Measurements from ENCODE around the gene CTAGE1. TPM values are rescaled to one million over a fixed set of nuclear protein-coding genes. Genes with fewer than 3 reads are reported as not detected.

CTAGE1 gene
- polyA plus RNA-seq, 2 of the 4 experiments (the other 2 are of a cell fraction) = 0.01 TPM; not detected in 1

DNA sequence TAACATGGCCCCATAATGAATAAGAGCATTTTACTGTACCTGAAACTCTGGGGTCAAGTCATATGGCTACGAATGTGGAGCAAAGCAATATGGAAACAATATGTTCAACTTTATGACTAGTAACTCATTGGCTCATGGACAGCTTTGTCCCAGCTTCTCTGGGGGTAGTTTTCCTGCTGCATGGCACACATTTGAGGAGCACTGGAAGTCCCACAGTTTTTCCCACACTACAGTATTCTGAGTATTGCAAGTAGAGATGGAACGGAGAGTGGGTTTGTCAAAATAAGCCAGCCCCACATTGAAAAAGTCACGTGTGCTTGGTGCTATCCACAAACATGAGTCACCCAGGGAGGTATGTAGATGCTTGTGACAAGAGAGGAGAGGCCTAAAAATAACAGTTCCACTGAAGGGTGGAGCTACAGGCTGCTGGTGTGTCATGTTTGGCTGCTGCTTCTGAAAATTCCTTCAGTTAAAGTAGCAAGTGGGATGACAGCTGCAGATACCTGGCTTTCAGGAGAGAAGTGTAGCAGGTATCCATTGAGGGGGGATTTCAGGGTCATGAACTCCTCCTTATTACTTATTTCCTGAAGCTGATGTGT, 48.2 kb upstream of the CTAGE1 start:
- H3K4me3 ChIP-seq = peak overlapping the region; percentile 32; the same call in 2 of the 3 replicates
- WGBS (ENCODE audit: missing lambda C conversion rate) = 27% methylated on average over 3 of the region's 3 CpGs
- CTCF ChIA-PET = no interaction called here
- ATAC-seq (peak; percentile 85 to 88), FAIRE-seq (no peak), DNase-seq (ENCODE audit: low read depth in 1 of 2, low spot score in 1 of 2) (peak; percentile 69 to 91)
- peak overlapping the region; percentile 94 for H3K27ac ChIP-seq
- H3K4me1 ChIP-seq = peaks cover 51% of the 10 kb centered on the region
- H3K4me2 ChIP-seq = peak overlapping the region; percentile 96
- POLR2A ChIA-PET = interaction anchor here (0.7 to 1.2 kb wide), 4 partner anchors 31 to 296 kb away, joined by 3 to 5 read pairs (median 4); partner anchors contain the start of gene GATA6
- peaks cover 9% of the 10 kb centered on the region for H3K9me3 ChIP-seq
- TF ChIP-seq, protein P1, sequence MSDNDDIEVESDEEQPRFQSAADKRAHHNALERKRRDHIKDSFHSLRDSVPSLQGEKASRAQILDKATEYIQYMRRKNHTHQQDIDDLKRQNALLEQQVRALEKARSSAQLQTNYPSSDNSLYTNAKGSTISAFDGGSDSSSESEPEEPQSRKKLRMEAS (IDR thresholded peaks at IDR 0.05) = peak; percentile 48
- TF ChIP-seq GATA3 (IDR thresholded peaks at IDR 0.05; ENCODE audit: borderline replicate concordance) (peak; percentile 62; the same call in 1 of the 2 replicates), RARB (CRISPR knock-in tag; IDR thresholded peaks at IDR 0.05) (no peak), FOXS1 (CRISPR knock-in tag; IDR thresholded peaks at IDR 0.05) (no peak), RCOR1 (IDR thresholded peaks at IDR 0.05; ENCODE audit: low read depth, low read length) (no peak), HEYL (CRISPR knock-in tag; IDR thresholded peaks at IDR 0.05) (no peak), NR3C1 (IDR thresholded peaks at IDR 0.05) (no peak), FOSB (CRISPR knock-in tag; IDR thresholded peaks at IDR 0.05) (no peak), CBX8 (IDR thresholded peaks at IDR 0.05) (no peak), ZFP36 (IDR thresholded peaks at IDR 0.05; ENCODE audit: borderline replicate concordance, partially characterized antibody) (no peak), JUNB (IDR thresholded peaks at IDR 0.05) (peak; percentile 42; the same call in 1 of the 2 replicates), JUN (IDR thresholded peaks at IDR 0.05) (no peak), NFE2L2 (conservative IDR thresholded peaks at IDR 0.05; ENCODE audit: low read length) (no peak), MAFK (IDR thresholded peaks at IDR 0.05; ENCODE audit: partially characterized antibody) (no peak), EHF (CRISPR knock-in tag; IDR thresholded peaks at IDR 0.05) (no peak), ZNF302 (CRISPR knock-in tag; IDR thresholded peaks at IDR 0.05) (no peak), CEBPB (IDR thresholded peaks at IDR 0.05) (no peak), MYC (IDR thresholded peaks at IDR 0.05; ENCODE audit: borderline replicate concordance, low read length) (no peak), RNF2 (IDR thresholded peaks at IDR 0.05; ENCODE audit: borderline replicate concordance, low read depth) (no peak), ZSCAN20 (CRISPR knock-in tag; IDR thresholded peaks at IDR 0.05) (no peak), CBX2 (IDR thresholded peaks at IDR 0.05; ENCODE audit: borderline replicate concordance, low read depth) (no peak), ESRRA (IDR thresholded peaks at IDR 0.05; ENCODE audit: borderline replicate concordance, low read length) (no peak), HOXB13 (CRISPR knock-in tag; IDR thresholded peaks at IDR 0.05; ENCODE audit: low read depth) (no peak), ZC3H11A (IDR thresholded peaks at IDR 0.05) (no peak), EHMT2 (IDR thresholded peaks at IDR 0.05; ENCODE audit: low read depth) (no peak), CHD4 (IDR thresholded peaks at IDR 0.05; ENCODE audit: borderline replicate concordance) (no peak), KDM1A (IDR thresholded peaks at IDR 0.05; ENCODE audit: low read depth) (no peak), RFX5 (IDR thresholded peaks at IDR 0.05) (no peak), TFCP2L1 (CRISPR knock-in tag; IDR thresholded peaks at IDR 0.05) (no peak)
- TF ChIP-seq, protein P2, sequence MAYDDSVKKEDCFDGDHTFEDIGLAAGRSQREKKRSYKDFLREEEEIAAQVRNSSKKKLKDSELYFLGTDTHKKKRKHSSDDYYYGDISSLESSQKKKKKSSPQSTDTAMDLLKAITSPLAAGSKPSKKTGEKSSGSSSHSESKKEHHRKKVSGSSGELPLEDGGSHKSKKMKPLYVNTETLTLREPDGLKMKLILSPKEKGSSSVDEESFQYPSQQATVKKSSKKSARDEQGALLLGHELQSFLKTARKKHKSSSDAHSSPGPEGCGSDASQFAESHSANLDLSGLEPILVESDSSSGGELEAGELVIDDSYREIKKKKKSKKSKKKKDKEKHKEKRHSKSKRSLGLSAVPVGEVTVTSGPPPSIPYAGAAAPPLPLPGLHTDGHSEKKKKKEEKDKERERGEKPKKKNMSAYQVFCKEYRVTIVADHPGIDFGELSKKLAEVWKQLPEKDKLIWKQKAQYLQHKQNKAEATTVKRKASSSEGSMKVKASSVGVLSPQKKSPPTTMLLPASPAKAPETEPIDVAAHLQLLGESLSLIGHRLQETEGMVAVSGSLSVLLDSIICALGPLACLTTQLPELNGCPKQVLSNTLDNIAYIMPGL (CRISPR knock-in tag; IDR thresholded peaks at IDR 0.05; ENCODE audit: borderline replicate concordance) = no peak
- TF ChIP-seq, protein P3, sequence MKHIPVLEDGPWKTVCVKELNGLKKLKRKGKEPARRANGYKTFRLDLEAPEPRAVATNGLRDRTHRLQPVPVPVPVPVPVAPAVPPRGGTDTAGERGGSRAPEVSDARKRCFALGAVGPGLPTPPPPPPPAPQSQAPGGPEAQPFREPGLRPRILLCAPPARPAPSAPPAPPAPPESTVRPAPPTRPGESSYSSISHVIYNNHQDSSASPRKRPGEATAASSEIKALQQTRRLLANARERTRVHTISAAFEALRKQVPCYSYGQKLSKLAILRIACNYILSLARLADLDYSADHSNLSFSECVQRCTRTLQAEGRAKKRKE (CRISPR knock-in tag; IDR thresholded peaks at IDR 0.05; ENCODE audit: low read depth) = no peak
- TF ChIP-seq, protein P4, sequence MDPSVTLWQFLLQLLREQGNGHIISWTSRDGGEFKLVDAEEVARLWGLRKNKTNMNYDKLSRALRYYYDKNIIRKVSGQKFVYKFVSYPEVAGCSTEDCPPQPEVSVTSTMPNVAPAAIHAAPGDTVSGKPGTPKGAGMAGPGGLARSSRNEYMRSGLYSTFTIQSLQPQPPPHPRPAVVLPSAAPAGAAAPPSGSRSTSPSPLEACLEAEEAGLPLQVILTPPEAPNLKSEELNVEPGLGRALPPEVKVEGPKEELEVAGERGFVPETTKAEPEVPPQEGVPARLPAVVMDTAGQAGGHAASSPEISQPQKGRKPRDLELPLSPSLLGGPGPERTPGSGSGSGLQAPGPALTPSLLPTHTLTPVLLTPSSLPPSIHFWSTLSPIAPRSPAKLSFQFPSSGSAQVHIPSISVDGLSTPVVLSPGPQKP (IDR thresholded peaks at IDR 0.05; ENCODE audit: low read depth, low read length) = no peak
- TF ChIP-seq, protein P5, sequence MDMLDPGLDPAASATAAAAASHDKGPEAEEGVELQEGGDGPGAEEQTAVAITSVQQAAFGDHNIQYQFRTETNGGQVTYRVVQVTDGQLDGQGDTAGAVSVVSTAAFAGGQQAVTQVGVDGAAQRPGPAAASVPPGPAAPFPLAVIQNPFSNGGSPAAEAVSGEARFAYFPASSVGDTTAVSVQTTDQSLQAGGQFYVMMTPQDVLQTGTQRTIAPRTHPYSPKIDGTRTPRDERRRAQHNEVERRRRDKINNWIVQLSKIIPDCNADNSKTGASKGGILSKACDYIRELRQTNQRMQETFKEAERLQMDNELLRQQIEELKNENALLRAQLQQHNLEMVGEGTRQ (IDR thresholded peaks at IDR 0.05) = peak; percentile 85
- TF ChIP-seq, protein P6, sequence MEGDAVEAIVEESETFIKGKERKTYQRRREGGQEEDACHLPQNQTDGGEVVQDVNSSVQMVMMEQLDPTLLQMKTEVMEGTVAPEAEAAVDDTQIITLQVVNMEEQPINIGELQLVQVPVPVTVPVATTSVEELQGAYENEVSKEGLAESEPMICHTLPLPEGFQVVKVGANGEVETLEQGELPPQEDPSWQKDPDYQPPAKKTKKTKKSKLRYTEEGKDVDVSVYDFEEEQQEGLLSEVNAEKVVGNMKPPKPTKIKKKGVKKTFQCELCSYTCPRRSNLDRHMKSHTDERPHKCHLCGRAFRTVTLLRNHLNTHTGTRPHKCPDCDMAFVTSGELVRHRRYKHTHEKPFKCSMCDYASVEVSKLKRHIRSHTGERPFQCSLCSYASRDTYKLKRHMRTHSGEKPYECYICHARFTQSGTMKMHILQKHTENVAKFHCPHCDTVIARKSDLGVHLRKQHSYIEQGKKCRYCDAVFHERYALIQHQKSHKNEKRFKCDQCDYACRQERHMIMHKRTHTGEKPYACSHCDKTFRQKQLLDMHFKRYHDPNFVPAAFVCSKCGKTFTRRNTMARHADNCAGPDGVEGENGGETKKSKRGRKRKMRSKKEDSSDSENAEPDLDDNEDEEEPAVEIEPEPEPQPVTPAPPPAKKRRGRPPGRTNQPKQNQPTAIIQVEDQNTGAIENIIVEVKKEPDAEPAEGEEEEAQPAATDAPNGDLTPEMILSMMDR (IDR thresholded peaks at IDR 0.05) = no peak
- TF ChIP-seq, protein P7, sequence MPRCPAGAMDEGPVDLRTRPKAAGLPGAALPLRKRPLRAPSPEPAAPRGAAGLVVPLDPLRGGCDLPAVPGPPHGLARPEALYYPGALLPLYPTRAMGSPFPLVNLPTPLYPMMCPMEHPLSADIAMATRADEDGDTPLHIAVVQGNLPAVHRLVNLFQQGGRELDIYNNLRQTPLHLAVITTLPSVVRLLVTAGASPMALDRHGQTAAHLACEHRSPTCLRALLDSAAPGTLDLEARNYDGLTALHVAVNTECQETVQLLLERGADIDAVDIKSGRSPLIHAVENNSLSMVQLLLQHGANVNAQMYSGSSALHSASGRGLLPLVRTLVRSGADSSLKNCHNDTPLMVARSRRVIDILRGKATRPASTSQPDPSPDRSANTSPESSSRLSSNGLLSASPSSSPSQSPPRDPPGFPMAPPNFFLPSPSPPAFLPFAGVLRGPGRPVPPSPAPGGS (IDR thresholded peaks at IDR 0.05) = no peak
